Right lobe of liver (tissue), 6 donors: ENCODE measurements around the gene PCSK6. TPM values are rescaled to one million over a fixed set of nuclear protein-coding genes. Genes with fewer than 3 reads are reported as not detected.
A peak's percentile ranks its signal among the peaks of the same experiment; 100 is the strongest.

ENCODE experiments used
- ATAC-seq, 4 donors: fragments of 200-7000 bp; cut with Tn5 transposase; one replicate each; pipeline ENCODE4 v1.9.1; 2020; ENCODE audit warnings: mild to moderate bottlenecking in 4 of 4, moderate library complexity in 4 of 4
- DNase-seq, 3 donors: peaks; one replicate each; pipeline ENCODE4 v3.0.0-alpha.2; 2020
- H3K27ac ChIP-seq, 3 donors: fragments of 200-600 bp; one replicate each; pipeline ENCODE4 v1.8.0; 2022
- H3K27me3 ChIP-seq, 2 donors: fragments of 200-600 bp; one replicate each; pipeline ENCODE4 v1.8.0; 2022
- H3K36me3 ChIP-seq, 4 donors: fragments of 200-600 bp; sonication (generic) in 1 of 4; one replicate each; pipeline versions ENCODE4 v1.5.1 to v1.8.0; 2017 to 2022; ENCODE audit warnings: control low read depth in 1 of 4
- H3K4me1 ChIP-seq, 4 donors: fragments of 200-600 bp; sonication (generic) in 1 of 4; one replicate each; pipeline versions ENCODE4 v1.5.1 to v1.8.0; 2017 to 2022; ENCODE audit warnings: control low read depth in 1 of 4
- H3K4me3 ChIP-seq, 3 donors: fragments of 200-600 bp; one replicate each; pipeline ENCODE4 v1.8.0; 2022
- H3K9me3 ChIP-seq, 4 donors: fragments of 200-600 bp; sonication (generic) in 1 of 4; one replicate each; pipeline versions ENCODE4 v1.5.1 to v1.8.0; 2017 to 2022; ENCODE audit warnings: control low read depth in 1 of 4
- POLR2A ChIP-seq: fragments of 450-650 bp; IDR thresholded peaks from one replicate; pipeline ENCODE4 v1.6.1; 2017; ENCODE audit warnings: antibody characterized with exemption, mild to moderate bottlenecking
- WGBS: methylation state at CpG from one replicate; pipeline ENCODE4 v1.1.6; 2018; ENCODE audit warnings: low coverage, low lambda C conversion rate; ENCODE audit not compliant: insufficient coverage; ENCODE audit errors: missing lambda C conversion rate; 5-methylcytosine and 5-hydroxymethylcytosine counted together
- intact Hi-C, 2 donors: fragments of 100-400 bp; cut with DNase I; formaldehyde crosslinking; loops; one replicate each; pipeline versions ENCODE4 v1.11.2 to v1.14.1; 2022
- total RNA-seq, 6 experiments: library from RNA; depleted of rRNA in 2 of 6; stranded (reverse); fragments of >200 nt in 2 of 6; fragmentation: NEBNext Ultra II Directional in 3 of 6; extraction: Animal tissue kit (Norgen Biotek cat#: 25700) in 3 of 6; gene quantifications; one replicate each; pipeline versions ENCODE4 v1.1.0 to v1.2.4, GENCODE V29; 2016 to 2023
- TF ChIP-seq, protein P1 (sequence below), 4 donors: fragments of 200-600 bp in 3 of 4; fragments of 450-650 bp in 1 of 4; IDR thresholded peaks; one replicate each; pipeline versions ENCODE4 v1.5.1 to v1.8.0; 2016 to 2022; ENCODE audit warnings: antibody characterized with exemption in 4 of 4, mild to moderate bottlenecking in 2 of 4
- donor health status: DM: no; HTN: yes; CAD: no.
- donor health status: DM: no; HTN: no; CAD: no.
- donor health status: DM: no; HTN: no; CAD: no.
- donor health status: DM: no; HTN: yes; CAD: no.
- donor health status: DM: no; HTN: yes; CAD: no.

The PCSK6 gene
- total RNA-seq, 6 experiments from 2014 or later = 165 to 218 (median 207) TPM

DNA sequence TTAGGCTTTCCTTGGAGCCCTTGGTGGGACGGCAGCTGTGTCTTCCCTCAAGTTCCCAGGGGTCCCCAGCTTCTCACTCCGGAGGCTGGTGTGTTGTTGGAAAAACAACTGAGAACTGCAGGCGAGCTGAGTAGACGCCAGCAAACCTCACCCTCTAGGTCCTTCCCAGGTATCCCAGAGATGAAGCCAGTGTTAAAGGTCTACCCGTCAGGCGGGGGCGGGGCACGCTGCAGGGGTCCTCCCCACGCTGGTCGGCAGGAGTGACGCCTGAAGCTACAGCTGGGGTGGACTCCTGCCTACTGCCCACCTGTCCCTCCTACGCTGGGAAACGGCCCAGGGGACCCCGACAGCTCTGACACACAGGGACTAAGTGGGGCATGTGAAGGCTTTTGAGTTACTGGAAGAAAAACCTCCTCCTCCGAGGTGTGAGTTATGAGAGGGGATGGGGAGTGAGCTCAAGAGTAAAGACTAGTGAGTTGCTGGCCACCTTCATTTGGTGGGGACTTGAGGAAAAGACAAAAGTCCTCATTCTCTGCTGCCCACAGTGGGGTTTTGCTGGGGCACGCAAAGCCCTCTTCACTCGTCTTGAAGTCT, 162.3 kb downstream of the PCSK6 start:
- H3K4me3 ChIP-seq = no peak overlapping the region
- TF ChIP-seq POLR2A = no peak
- TF ChIP-seq, protein P1, sequence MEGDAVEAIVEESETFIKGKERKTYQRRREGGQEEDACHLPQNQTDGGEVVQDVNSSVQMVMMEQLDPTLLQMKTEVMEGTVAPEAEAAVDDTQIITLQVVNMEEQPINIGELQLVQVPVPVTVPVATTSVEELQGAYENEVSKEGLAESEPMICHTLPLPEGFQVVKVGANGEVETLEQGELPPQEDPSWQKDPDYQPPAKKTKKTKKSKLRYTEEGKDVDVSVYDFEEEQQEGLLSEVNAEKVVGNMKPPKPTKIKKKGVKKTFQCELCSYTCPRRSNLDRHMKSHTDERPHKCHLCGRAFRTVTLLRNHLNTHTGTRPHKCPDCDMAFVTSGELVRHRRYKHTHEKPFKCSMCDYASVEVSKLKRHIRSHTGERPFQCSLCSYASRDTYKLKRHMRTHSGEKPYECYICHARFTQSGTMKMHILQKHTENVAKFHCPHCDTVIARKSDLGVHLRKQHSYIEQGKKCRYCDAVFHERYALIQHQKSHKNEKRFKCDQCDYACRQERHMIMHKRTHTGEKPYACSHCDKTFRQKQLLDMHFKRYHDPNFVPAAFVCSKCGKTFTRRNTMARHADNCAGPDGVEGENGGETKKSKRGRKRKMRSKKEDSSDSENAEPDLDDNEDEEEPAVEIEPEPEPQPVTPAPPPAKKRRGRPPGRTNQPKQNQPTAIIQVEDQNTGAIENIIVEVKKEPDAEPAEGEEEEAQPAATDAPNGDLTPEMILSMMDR (IDR thresholded peaks at IDR 0.05) = no peak
- ATAC-seq = no peak
- no peak overlapping the region for H3K27ac ChIP-seq
- intact Hi-C loops = no loop called here
- peaks cover 0 to 24% (median 7%) of the 10 kb centered on the region in 4 donors for H3K4me1 ChIP-seq
- peaks cover 0 to 45% (median 17%) of the 10 kb centered on the region in 4 donors for H3K36me3 ChIP-seq
- DNase-seq = peak in 1 of 3 donors; percentile 19
- H3K27me3 ChIP-seq = no peaks in the 10 kb centered on the region
- H3K9me3 ChIP-seq = no peaks in the 10 kb centered on the region
- WGBS = 57% methylated on average over 3 of the region's 17 CpGs

DNA sequence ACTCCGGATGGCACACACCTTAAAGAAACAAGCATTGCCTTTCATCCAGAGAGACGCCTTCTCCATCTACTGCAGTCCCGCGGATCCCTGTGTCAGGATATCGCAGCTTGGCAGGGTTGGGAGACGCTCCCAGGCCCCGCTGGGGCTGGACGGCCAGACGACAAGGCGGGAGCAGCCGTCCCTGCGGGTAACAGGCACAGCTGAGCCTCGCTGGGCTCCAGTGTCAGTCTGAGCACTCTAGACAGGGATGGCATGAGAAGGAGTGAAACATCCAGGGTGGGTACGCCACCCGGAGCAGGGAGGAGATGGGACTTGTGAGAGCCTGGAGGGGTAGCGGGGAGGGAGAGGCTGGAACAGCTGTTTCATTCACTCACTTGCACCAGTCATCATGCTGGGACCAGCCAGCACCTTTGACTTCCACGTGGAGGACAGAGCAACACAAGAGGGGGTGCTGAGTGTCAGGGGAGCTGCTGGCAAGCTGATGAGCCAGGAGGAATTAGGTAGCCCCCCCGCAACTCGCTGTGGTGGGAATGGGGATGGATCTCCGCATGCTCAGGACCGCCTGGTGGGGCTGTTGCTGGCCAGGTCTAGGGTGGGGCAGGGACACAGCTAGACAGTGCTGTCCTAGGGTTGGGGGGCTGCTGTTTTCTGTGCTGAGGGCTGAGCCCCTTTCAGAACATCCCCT, 162.9 kb downstream of the PCSK6 start:
- no peaks in the 10 kb centered on the region for H3K9me3 ChIP-seq
- TF ChIP-seq, protein P1 (IDR thresholded peaks at IDR 0.05) = no peak
- no peak for TF ChIP-seq POLR2A
- WGBS = 83% methylated on average over 1 of the region's 21 CpGs
- H3K27ac ChIP-seq = no peak overlapping the region
- peaks cover 0 to 46% (median 19%) of the 10 kb centered on the region in 4 donors for H3K36me3 ChIP-seq
- DNase-seq = peak in 1 of 3 donors; percentile 25
- peaks cover 0 to 24% (median 7%) of the 10 kb centered on the region in 4 donors for H3K4me1 ChIP-seq
- H3K27me3 ChIP-seq = no peaks in the 10 kb centered on the region
- ATAC-seq = no peak
- H3K4me3 ChIP-seq = no peak overlapping the region
- intact Hi-C loops = no loop called here

DNA sequence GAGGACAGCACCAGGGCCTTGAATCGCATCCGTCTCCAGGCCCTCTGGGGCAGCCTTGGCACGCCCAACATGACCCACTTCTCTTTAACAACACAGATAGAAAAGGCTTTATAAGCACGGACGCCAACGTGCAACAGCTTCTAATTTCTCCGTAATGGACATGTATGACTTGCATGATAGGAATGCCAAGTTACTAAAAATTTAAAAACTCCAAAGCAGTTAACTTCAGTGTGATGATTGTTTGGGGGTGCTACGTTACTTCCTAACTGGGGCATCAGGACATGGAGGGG, 163.5 kb downstream of the PCSK6 start:
- intact Hi-C loops = no loop called here
- peak overlapping the region in 2 of 3 donors; percentile 48 to 68 for H3K27ac ChIP-seq
- H3K4me3 ChIP-seq = no peak overlapping the region
- ATAC-seq = no peak
- H3K27me3 ChIP-seq = no peaks in the 10 kb centered on the region
- H3K4me1 ChIP-seq = peaks cover 0 to 24% (median 7%) of the 10 kb centered on the region in 4 donors
- peaks cover 0 to 45% (median 19%) of the 10 kb centered on the region in 4 donors for H3K36me3 ChIP-seq
- no peak for DNase-seq
- H3K9me3 ChIP-seq = no peaks in the 10 kb centered on the region
- TF ChIP-seq, protein P1 (IDR thresholded peaks at IDR 0.05) = no peak
- TF ChIP-seq POLR2A = no peak
- 88% methylated on average over 5 of the region's 8 CpGs for WGBS

DNA sequence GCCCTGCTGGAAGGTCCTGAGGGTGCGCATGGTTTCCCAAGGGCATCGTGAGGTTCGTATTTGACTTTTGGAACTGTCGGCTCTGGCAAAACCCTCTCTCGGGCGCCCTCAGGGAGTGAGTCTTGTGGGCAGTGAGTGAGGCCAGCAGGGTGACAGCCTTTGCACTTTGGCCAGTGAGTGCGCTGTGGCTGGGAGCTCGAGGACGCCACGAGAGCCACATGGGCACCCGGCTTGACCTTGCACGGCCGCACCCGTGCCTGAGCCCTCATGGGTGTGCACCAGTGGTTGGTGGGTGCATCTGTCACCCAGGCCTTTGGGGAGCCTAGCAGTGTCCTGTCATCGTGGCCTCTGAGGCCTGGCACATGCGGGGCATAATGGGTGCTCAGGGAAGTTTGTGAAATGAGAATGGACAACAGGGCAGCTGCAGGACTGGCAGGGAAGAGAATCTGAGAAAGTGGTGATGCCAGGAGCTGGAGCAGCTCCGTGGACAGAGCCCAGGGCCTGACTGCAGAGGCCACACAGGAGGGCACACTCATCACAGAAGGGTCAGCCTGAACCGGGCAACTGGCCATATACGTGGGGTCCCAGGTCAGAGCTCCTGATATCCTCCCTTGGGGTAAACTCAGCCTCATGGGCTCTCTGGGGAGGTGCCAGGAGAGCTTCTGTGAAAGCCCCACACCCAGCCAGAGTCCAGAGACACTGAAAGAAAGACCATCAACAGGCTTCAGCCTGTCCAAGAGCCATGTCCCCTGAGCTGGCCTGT, 164.1 kb downstream of the PCSK6 start:
- H3K4me3 ChIP-seq = no peak overlapping the region
- peak overlapping the region; percentile 48 to 68 (median 59) for H3K27ac ChIP-seq
- DNase-seq = peak; percentile 75 to 90 (median 89)
- 36% methylated on average over 2 of the region's 19 CpGs for WGBS
- TF ChIP-seq POLR2A = no peak
- TF ChIP-seq, protein P1 (IDR thresholded peaks at IDR 0.05) = no peak
- no peaks in the 10 kb centered on the region for H3K27me3 ChIP-seq
- ATAC-seq = peak; percentile 69 to 90 (median 86)
- peaks cover 0 to 45% (median 20%) of the 10 kb centered on the region in 4 donors for H3K36me3 ChIP-seq
- intact Hi-C loops = no loop called here
- peaks cover 0 to 24% (median 7%) of the 10 kb centered on the region in 4 donors for H3K4me1 ChIP-seq
- no peaks in the 10 kb centered on the region for H3K9me3 ChIP-seq
